SK-N-SH treated with all-trans-retinoic acid at 6 μM for 48 hours (cell line): Measurements from ENCODE around the gene ETV1.

Experiments
- ARNTL ChIP-seq: fragments of 450-650 bp; formaldehyde crosslinking; IDR thresholded peaks from 2 replicates; pipeline ENCODE4 v1.5.0; 2020; ENCODE audit warnings: low read depth, mild to moderate bottlenecking, moderate library complexity, borderline replicate concordance
- CSDC2 ChIP-seq: fragments of 250-450 bp; sonication (Bioruptor Pico); IDR thresholded peaks from 2 replicates; pipeline ENCODE4 v1.5.0; 2020; ENCODE audit warnings: mild to moderate bottlenecking, moderate library complexity
- ESRRG ChIP-seq: fragments of 250-450 bp; sonication (Bioruptor Pico); IDR thresholded peaks from 2 replicates; pipeline ENCODE4 v1.6.1; 2021; ENCODE audit warnings: mild to moderate bottlenecking
- GLIS3 ChIP-seq: fragments of 250-450 bp; sonication (Bioruptor Pico); IDR thresholded peaks from 2 replicates; pipeline ENCODE4 v1.5.0; 2020; ENCODE audit warnings: mild to moderate bottlenecking, moderate library complexity
- PPARA ChIP-seq: fragments of 250-450 bp; sonication (Bioruptor Pico); IDR thresholded peaks from 2 replicates; pipeline ENCODE4 v1.5.0; 2020; ENCODE audit warnings: mild to moderate bottlenecking, borderline replicate concordance
- RARB ChIP-seq: fragments of 250-450 bp; sonication (Bioruptor Pico); IDR thresholded peaks from 2 replicates; pipeline ENCODE4 v1.8.0; 2021; ENCODE audit warnings: mild to moderate bottlenecking, moderate library complexity
- SNAI2 ChIP-seq: fragments of 250-450 bp; sonication (Bioruptor Pico); IDR thresholded peaks from 2 replicates; pipeline ENCODE4 v1.5.0; 2020; ENCODE audit warnings: mild to moderate bottlenecking, moderate library complexity
- TOX ChIP-seq: fragments of 250-450 bp; sonication (Bioruptor Pico); IDR thresholded peaks from 2 replicates; pipeline ENCODE4 v1.8.0; 2021; ENCODE audit warnings: mild to moderate bottlenecking, moderate library complexity, borderline replicate concordance

- TF ChIP-seq GLIS3 (CRISPR knock-in tag): no peak
- TF ChIP-seq RARB (CRISPR knock-in tag): no peak
- TF ChIP-seq TOX (CRISPR knock-in tag): no peak
- no peak for TF ChIP-seq PPARA (CRISPR knock-in tag)
- no peak for TF ChIP-seq SNAI2 (CRISPR knock-in tag)
- no peak for TF ChIP-seq ESRRG (CRISPR knock-in tag)
- TF ChIP-seq CSDC2 (CRISPR knock-in tag): no peak
- TF ChIP-seq ARNTL (CRISPR knock-in tag): no peak
These were observed 137.0 kb downstream of the ETV1 start for GRCh38 chr7:13852281-13852968.
